AG09319 (cell line): Measurements from ENCODE around the gene XRCC4.

Experiments used
- DNase-seq: peaks from one replicate; pipeline ENCODE4 v3.0.0-alpha.2; 2010; ENCODE audit warnings: low read depth; ENCODE audit errors: extremely low read depth
- TF ChIP-seq, protein P1 (sequence below): IDR thresholded peaks from 2 replicates; pipeline ENCODE4 v1.5.1; 2011; ENCODE audit warnings: low read depth, mild to moderate bottlenecking, inconsistent platforms, low read length, moderate library complexity

Gene XRCC4

DNA sequence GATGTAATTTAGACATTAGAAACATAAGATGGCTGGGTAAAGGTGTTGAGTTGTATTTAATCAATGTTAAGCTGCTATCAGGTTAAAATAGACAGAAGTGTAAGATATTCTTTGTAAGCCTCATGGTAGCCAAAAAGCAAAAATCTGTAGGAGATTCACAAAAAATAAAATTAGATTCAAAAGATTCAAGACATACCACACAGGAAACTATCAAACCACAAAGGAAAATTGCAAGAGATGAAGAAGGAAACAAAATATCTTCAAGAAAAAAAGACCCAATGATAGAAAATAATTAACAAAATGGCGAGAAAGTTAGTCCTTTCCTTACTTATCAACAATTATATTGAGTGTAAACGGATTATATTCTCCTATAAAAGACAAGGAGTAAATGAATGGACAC, 15.3 kb downstream of the XRCC4 start:
- TF ChIP-seq, protein P1, sequence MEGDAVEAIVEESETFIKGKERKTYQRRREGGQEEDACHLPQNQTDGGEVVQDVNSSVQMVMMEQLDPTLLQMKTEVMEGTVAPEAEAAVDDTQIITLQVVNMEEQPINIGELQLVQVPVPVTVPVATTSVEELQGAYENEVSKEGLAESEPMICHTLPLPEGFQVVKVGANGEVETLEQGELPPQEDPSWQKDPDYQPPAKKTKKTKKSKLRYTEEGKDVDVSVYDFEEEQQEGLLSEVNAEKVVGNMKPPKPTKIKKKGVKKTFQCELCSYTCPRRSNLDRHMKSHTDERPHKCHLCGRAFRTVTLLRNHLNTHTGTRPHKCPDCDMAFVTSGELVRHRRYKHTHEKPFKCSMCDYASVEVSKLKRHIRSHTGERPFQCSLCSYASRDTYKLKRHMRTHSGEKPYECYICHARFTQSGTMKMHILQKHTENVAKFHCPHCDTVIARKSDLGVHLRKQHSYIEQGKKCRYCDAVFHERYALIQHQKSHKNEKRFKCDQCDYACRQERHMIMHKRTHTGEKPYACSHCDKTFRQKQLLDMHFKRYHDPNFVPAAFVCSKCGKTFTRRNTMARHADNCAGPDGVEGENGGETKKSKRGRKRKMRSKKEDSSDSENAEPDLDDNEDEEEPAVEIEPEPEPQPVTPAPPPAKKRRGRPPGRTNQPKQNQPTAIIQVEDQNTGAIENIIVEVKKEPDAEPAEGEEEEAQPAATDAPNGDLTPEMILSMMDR, result no peak
- no peak for DNase-seq

DNA sequence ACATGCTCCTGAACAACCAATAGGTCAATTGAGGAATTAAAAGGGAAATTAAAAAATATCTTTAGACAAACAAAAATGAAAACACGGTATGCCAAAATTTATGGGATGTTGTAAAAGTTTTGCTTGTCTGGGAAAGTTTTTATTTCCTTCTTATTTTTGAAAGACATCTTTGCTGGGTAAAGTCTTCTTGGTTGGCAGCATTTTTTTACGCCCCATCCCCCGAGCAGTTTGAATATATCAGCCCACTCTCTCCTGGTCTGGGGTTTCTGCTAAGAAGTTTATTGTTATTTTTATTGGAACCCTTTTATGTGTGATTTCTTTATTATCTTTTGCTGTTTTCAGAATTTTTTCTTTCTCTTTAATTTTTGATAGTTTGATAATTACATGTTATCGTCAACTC, 16.3 kb downstream of the XRCC4 start:
- TF ChIP-seq, protein P1, result no peak
- no peak for DNase-seq

DNA sequence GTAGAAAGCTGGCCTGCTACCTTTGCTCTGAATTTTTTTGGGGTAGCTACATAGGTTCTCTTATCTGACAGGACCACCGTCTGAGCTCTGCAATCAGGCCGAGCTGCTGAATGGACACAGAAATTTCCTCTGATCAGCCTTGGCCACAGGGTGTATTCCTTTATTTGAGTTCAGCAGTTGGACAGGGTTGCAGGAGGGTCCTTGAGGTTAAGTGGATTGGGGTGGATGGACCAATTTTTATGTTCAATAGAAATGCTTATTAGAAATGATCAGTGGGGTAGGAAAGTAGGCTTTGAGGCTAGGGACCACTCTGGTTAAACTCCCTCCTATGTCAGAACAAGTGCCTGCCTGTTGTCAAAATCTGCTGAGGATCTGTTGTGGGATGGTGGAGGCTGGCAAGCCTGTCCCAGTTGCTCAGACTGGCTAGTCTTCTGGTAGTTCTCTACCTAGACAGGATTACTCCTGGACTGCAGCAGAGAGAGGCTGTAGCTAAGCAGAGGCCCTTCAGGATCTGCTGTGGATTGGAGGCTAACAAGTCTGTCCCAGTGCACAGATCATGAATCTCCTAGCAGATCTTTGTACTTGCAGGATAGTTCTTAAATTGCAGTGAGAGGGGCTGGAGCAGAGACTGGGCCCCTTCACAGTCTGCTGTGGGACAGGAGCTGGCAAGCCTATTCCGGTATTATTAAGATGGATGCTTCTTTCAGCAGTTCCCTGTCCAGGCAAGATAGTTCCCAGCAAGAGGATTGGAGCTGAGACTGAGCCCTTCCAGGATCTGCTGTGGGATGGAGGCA, 18.0 kb downstream of the XRCC4 start:
- no peak for DNase-seq
- TF ChIP-seq, protein P1, result no peak

DNA sequence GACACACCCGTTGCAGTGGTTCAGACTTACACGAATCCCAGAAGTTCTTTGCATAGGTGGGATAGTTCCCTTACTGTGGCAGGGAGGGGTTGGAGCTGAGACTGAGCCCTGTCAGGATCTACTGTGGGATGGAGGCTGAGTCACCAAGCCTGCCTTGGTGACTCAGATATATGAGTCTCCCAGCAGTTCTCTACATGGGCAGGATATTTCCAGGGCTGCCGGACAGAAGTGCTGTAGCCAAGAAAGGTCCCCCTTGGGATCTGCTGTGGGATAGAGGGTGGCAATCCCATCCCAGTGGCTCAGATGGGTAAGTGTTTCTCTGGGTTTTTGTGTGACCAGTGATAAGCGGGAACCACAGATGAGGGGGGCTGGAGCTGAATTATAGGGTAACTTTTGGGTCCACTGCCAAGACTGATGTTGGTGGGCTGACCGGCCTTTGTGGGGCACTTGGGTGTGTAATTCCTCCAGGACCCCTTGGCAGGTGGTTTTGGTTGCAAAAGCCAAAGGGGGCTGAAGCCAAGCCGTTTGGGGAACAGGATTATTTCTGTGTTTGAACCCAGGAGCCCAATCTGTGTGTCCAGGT, 18.7 kb downstream of the XRCC4 start:
- TF ChIP-seq, protein P1, result no peak
- DNase-seq, result no peak

DNA sequence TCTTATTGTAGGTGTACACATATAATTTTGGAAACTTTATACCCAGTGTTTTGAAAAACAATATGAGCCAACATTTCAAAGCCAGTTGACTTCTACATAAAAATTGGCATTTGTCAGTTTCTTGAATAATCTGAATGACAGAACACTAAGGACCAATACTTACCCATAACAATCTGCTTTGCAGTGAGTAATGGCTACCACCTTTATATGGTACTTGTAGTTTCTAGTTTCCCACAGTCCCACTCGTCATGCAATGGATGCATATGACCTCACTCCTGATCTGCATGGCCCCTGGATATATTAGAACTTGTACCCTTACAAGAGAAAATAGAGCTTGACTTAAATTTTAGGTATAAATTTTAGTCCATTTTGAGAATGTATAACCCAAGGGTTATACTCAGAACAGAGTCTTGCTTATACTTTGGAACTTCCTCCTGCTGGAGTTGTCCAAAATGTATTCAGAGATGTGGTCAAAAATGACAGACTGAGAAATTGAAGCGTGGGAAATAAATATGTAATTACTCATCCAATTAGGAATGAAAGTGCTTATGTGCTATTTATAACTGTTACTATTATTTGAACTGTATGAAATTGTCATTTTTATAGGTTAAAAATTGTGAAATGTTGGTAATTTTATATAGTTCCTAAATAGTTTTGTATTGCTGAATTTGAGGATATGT, 19.5 kb downstream of the XRCC4 start:
- DNase-seq, result no peak
- TF ChIP-seq, protein P1, result no peak

DNA sequence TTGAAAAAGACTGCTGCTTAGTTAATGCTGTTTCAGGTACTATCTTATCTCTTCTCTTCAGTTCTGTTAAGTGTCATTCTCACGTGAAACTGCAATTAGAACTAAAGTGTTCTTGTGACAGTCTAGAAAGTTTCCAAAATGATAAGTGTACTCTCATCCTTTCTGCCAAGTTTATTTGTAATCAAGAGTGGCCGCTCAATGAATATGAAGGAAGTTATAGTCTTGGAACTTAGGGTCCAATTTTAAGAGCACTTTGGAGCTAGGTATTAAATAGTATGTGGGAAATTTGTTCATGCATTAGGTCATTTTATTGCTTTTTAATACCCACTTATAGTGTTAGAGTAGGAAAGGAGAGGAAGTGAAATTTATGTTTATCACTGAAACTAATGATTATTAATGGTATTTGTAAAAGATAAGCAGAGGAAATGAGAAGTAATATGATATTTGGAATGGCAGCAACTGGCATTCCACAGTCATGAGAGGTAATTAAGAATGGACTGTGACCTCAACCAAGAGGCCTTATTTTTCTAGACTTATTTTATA, 20.4 kb downstream of the XRCC4 start:
- TF ChIP-seq, protein P1, result no peak
- DNase-seq, result no peak

DNA sequence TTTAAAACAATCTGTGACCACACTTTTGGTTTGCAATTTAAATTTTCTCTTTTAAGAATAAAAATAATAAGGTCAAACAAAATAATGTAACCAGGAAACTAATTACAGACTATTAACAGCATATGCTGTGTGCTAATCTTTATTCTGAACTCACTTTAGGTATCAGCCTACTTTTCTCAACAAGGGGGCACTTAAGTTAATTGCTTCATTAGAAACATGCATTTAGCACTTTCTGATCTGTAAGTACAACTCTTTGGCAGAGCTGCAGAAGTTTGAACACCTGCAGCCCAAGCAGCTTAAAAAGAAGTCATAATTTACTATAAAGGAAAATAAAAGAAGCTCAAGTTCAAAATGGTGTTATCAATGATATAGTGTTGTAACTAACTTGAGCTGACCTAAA, 21.7 kb downstream of the XRCC4 start:
- no peak for DNase-seq
- TF ChIP-seq, protein P1, result no peak
